Uterus (tissue), 4 donors: Measurements from ENCODE around the gene DPY19L3. TPM values are rescaled to one million over a fixed set of nuclear protein-coding genes. Genes with fewer than 3 reads are reported as not detected.

ENCODE experiments used
- DNase-seq, 2 donors: peaks; one replicate each; pipeline ENCODE4 v3.0.0-alpha.2; 2019 to 2020
- H3K27ac ChIP-seq, 2 donors: fragments of 200-600 bp; sonication (generic); 1 replicate in 1 of 2; 2 replicates in 1 of 2; pipeline ENCODE4 v1.5.1; 2016 to 2018
- H3K27me3 ChIP-seq, 2 donors: fragments of 200-600 bp; sonication (generic); one replicate each; pipeline ENCODE4 v1.5.1; 2018 to 2019; ENCODE audit warnings: control low read depth in 1 of 2
- H3K36me3 ChIP-seq, 2 donors: fragments of 200-600 bp; sonication (generic); one replicate each; pipeline ENCODE4 v1.5.1; 2019; ENCODE audit warnings: control low read depth in 1 of 2
- H3K4me1 ChIP-seq, 2 donors: fragments of 200-600 bp; sonication (generic); one replicate each; pipeline ENCODE4 v1.5.1; 2018 to 2019; ENCODE audit warnings: control low read depth in 1 of 2
- H3K4me3 ChIP-seq, 2 donors: fragments of 200-600 bp; sonication (generic); 1 replicate in 1 of 2; 2 replicates in 1 of 2; pipeline ENCODE4 v1.5.1; 2018 to 2019; ENCODE audit warnings: mild to moderate bottlenecking in 1 of 2
- H3K9me3 ChIP-seq, 2 donors: fragments of 200-600 bp; sonication (generic); one replicate each; pipeline ENCODE4 v1.5.1; 2019; ENCODE audit warnings: control low read depth in 1 of 2
- POLR2A ChIP-seq, 2 donors: fragments of 450-650 bp; IDR thresholded peaks; one replicate each; pipeline ENCODE4 v1.6.1; 2016; ENCODE audit warnings: antibody characterized with exemption in 2 of 2, mild to moderate bottlenecking in 1 of 2, moderate library complexity in 1 of 2
- intact Hi-C: fragments of 100-400 bp; cut with DNase I; formaldehyde crosslinking; loops from one replicate; pipeline ENCODE4 v1.15.1; 2023; ENCODE audit warnings: low total_unique reads
- total RNA-seq, 4 donors: library from RNA; depleted of rRNA in 3 of 4; stranded (reverse); fragments of >200 nt in 3 of 4; gene quantifications; one replicate each; pipeline versions ENCODE4 v1.1.0 to v1.2.4, GENCODE V29; 2014 to 2023
- TF ChIP-seq, protein P1 (sequence below), 4 experiments: fragments of 200-600 bp in 2 of 4; fragments of 450-650 bp in 2 of 4; sonication (generic) in 2 of 4; IDR thresholded peaks; one replicate each; pipeline ENCODE4 v1.5.1; 2016 to 2019; ENCODE audit warnings: antibody characterized with exemption in 4 of 4, mild to moderate bottlenecking in 2 of 4, moderate library complexity in 1 of 4
- donor health status: DM: yes; HTN: yes; CAD: no.

Gene DPY19L3
- total RNA-seq, 4 donors from 2014 or later, result 10.2 to 58.9 (median 34.7) TPM

GRCh38 chr19:32397671-32398101 lies 7.9 kb upstream of the DPY19L3 start:
- Histone ChIP-seq H3K4me1 (no peaks in the 10 kb centered on the region), H3K4me3 (no peak overlapping the region), H3K27me3 (no peaks in the 10 kb centered on the region), H3K9me3 (no peaks in the 10 kb centered on the region), H3K36me3 (no peaks in the 10 kb centered on the region), H3K27ac (no peak overlapping the region)
- TF ChIP-seq, protein P1, sequence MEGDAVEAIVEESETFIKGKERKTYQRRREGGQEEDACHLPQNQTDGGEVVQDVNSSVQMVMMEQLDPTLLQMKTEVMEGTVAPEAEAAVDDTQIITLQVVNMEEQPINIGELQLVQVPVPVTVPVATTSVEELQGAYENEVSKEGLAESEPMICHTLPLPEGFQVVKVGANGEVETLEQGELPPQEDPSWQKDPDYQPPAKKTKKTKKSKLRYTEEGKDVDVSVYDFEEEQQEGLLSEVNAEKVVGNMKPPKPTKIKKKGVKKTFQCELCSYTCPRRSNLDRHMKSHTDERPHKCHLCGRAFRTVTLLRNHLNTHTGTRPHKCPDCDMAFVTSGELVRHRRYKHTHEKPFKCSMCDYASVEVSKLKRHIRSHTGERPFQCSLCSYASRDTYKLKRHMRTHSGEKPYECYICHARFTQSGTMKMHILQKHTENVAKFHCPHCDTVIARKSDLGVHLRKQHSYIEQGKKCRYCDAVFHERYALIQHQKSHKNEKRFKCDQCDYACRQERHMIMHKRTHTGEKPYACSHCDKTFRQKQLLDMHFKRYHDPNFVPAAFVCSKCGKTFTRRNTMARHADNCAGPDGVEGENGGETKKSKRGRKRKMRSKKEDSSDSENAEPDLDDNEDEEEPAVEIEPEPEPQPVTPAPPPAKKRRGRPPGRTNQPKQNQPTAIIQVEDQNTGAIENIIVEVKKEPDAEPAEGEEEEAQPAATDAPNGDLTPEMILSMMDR (IDR thresholded peaks at IDR 0.05), result no peak
- no peak for TF ChIP-seq POLR2A (IDR thresholded peaks at IDR 0.05)
- DNase-seq, result no peak
- intact Hi-C loops, result no loop called here

GRCh38 chr19:32401992-32402391 lies 3.6 kb upstream of the DPY19L3 start:
- no peak overlapping the region for H3K27ac ChIP-seq
- H3K9me3 ChIP-seq, result no peaks in the 10 kb centered on the region
- H3K27me3 ChIP-seq, result no peaks in the 10 kb centered on the region
- intact Hi-C loops, result no loop called here
- TF ChIP-seq, protein P1 (IDR thresholded peaks at IDR 0.05), result no peak
- TF ChIP-seq POLR2A (IDR thresholded peaks at IDR 0.05), result no peak
- no peak for DNase-seq
- no peaks in the 10 kb centered on the region for H3K4me1 ChIP-seq
- no peak overlapping the region for H3K4me3 ChIP-seq
- no peaks in the 10 kb centered on the region for H3K36me3 ChIP-seq

DNA sequence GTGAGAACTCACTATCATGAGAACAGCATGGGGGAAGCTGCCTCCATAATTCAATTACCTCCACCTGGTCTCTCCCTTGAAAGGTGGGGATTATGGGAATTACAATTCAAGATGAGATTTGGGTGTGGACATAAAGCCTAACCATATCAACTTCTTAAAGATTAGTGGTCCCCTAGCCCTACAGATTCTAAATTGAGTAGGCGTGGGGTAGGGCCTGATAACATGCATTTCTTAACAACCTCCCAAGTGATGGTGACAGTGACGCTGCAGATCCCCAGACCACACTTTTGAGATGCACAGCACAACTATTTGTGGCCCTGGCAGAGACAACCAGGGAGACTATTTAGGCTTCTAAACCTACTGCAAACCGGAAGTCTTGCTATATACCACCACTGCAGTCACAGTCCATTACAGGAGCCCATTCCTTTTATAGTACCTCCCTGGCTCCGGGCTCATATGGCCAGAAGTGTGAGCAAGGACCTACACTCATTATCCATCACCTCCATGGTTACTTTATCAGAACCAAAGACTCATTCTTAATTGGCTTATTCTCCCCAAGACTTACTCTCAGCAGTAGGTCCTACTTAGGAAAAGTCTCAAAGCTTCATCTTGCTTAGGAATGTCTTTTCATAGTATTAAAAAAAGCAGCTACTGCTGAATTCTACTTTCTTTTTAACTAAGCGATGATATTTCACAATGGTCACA lies 2.1 kb upstream of the DPY19L3 start:
- Histone ChIP-seq H3K27me3 (no peaks in the 10 kb centered on the region), H3K4me1 (no peaks in the 10 kb centered on the region), H3K36me3 (no peaks in the 10 kb centered on the region), H3K9me3 (no peaks in the 10 kb centered on the region), H3K4me3 (no peak overlapping the region), H3K27ac (no peak overlapping the region)
- TF ChIP-seq, protein P1 (IDR thresholded peaks at IDR 0.05), result no peak
- no peak for TF ChIP-seq POLR2A (IDR thresholded peaks at IDR 0.05)
- DNase-seq, result no peak
- intact Hi-C loops, result no loop called here

- DNase-seq, result no peak
- Histone ChIP-seq H3K27ac (peak overlapping the region; percentile 99), H3K4me1 (no peaks in the 10 kb centered on the region), H3K27me3 (no peaks in the 10 kb centered on the region), H3K36me3 (no peaks in the 10 kb centered on the region), H3K4me3 (peak overlapping the region; percentile 86 to 97), H3K9me3 (no peaks in the 10 kb centered on the region)
- intact Hi-C loops, result no loop called here
- TF ChIP-seq, protein P1 (IDR thresholded peaks at IDR 0.05), result no peak
- no peak for TF ChIP-seq POLR2A (IDR thresholded peaks at IDR 0.05)
Observed at GRCh38 chr19:32404213-32404932, 1.2 kb upstream of the DPY19L3 start.

DNA sequence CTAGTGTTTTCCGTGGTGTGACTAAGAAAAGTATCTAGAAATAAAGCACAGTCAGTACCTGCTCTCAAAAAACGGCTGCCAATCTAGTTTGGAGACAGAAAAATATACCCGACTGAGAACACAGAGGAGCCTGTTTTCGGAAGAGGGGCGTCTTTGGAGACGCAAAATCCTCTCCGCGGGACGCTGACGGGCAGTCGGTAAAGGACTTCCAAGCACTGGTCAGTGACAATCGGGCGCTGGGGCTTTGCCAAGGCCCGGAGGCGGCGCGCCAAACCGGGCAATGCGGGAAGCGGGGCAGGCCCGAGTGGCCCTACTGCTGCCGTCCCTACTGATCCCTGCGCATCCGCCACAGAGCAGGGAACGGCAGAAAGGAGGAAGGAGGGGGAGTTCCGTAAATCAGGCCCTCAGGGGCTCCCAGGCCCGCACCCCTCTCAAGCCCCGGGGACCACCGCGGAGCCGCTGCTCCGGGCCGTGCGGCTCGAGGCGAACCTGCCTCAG lies 588 bp upstream of the DPY19L3 start:
- intact Hi-C loops, result no loop called here
- peak; percentile 56 to 66 for DNase-seq
- peak overlapping the region; percentile 99 for H3K27ac ChIP-seq
- H3K27me3 ChIP-seq, result no peaks in the 10 kb centered on the region
- no peak for TF ChIP-seq POLR2A (IDR thresholded peaks at IDR 0.05)
- TF ChIP-seq, protein P1 (IDR thresholded peaks at IDR 0.05), result peak in 1 of 4 experiments; percentile 9
- peak overlapping the region; percentile 86 to 97 for H3K4me3 ChIP-seq
- H3K9me3 ChIP-seq, result no peaks in the 10 kb centered on the region
- no peaks in the 10 kb centered on the region for H3K36me3 ChIP-seq
- no peaks in the 10 kb centered on the region for H3K4me1 ChIP-seq
